Measurements from ENCODE around the gene IFI30. TPM values are rescaled to one million over a fixed set of nuclear protein-coding genes. Genes with fewer than 3 reads are reported as not detected.

IFI30 gene
- total RNA-seq, 1 experiment from 2014 or later = 20.2 TPM

DNA sequence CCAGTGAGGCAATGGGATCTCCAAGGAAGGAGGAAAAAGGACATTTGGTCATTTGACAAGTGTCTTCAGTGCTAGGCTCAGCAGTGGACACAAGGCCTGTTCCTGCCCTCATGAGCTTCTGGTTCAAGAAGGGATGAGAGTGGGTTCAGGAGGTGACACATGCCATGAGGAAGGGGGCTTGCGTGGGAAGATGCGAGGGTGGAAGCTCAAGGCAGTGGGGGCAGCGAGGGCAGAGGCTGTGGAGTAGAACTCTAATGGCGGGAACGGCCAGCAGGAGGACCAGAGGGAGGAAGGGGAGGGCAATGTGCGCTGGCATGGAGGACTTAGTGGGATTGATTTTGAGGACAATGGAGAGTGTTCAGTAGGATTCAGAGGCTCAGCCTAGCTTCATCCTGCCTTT, 17.3 kb upstream of the IFI30 start:
- Mint-ChIP-seq H3K4me1 (peaks cover 28% of the 10 kb centered on the region), H3K27me3 (ENCODE audit: low read depth) (no peaks in the 10 kb centered on the region), H3K9me3 (no peaks in the 10 kb centered on the region), H3K36me3 (peaks cover 5% of the 10 kb centered on the region; the same call in 1 of the 2 replicates), H3K4me3 (no peak overlapping the region), H3K27ac (peak overlapping the region; percentile 78; the same call in 1 of the 2 replicates)
- POLR2A ChIA-PET = no interaction called here
- CTCF ChIA-PET = interaction anchor here (2.0 to 2.8 kb wide), 2 partner anchors 43 to 95 kb away, joined by 8 to 16 read pairs; no protein-coding TSS in a partner anchor
- TF ChIP-seq ZNF263 (CRISPR knock-in tag; IDR thresholded peaks at IDR 0.05; ENCODE audit: low read depth) = peak; percentile 49; the same call in 1 of the 2 replicates
- TF ChIP-seq ELF4 (CRISPR knock-in tag; IDR thresholded peaks at IDR 0.05; ENCODE audit: low read depth) = no peak
- ATAC-seq (no peak), DNase-seq (ENCODE audit: low spot score) (no peak)

DNA sequence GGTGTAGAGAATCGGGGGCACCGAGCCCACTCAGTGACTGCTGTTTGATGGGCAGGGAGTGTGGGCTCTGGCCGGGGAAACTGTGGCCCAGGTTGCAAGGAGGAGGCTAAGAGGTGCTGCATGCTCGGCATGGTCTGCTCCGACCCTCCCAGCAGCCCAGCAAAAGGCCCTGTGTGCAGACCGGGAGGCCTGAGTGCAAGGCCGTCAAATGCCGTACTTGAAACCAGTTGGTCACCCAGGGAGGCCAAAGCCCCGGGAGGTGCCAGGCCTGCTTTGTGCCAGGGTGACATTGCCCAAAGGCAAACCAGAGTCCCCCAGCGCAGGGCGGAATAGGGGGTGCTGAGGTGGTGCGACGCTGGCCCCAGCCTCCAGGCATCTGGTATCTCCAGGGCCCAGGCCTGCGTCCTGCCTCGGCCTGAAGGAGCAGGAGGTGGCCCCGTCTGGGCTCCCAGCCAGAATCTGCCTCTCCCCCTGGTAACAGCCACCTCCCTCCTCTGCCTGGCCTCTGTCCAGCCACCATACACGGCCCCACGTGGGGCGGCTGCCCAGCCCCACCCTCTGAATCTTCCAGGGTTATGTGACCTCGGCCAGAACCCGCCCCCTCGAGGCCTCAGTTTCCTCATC, 16.7 kb upstream of the IFI30 start:
- H3K4me3 Mint-ChIP-seq = no peak overlapping the region
- TF ChIP-seq ESRRA (CRISPR knock-in tag; IDR thresholded peaks at IDR 0.05; ENCODE audit: borderline replicate concordance) (no peak), MYBL2 (CRISPR knock-in tag; IDR thresholded peaks at IDR 0.05) (no peak), ZNF396 (CRISPR knock-in tag; IDR thresholded peaks at IDR 0.05; ENCODE audit: borderline replicate concordance) (no peak), ZBTB21 (CRISPR knock-in tag; IDR thresholded peaks at IDR 0.05; ENCODE audit: borderline replicate concordance) (no peak), CREB1 (CRISPR knock-in tag; IDR thresholded peaks at IDR 0.05) (no peak), JUN (CRISPR knock-in tag; IDR thresholded peaks at IDR 0.05) (no peak), RORB (CRISPR knock-in tag; IDR thresholded peaks at IDR 0.05) (no peak), USF1 (CRISPR knock-in tag; IDR thresholded peaks at IDR 0.05) (no peak), TEAD4 (CRISPR knock-in tag; IDR thresholded peaks at IDR 0.05) (no peak), ZSCAN18 (CRISPR knock-in tag; IDR thresholded peaks at IDR 0.05) (no peak), PRDM15 (CRISPR knock-in tag; IDR thresholded peaks at IDR 0.05) (no peak), MXD4 (CRISPR knock-in tag; IDR thresholded peaks at IDR 0.05; ENCODE audit: borderline replicate concordance) (no peak)
- TF ChIP-seq, protein P1, sequence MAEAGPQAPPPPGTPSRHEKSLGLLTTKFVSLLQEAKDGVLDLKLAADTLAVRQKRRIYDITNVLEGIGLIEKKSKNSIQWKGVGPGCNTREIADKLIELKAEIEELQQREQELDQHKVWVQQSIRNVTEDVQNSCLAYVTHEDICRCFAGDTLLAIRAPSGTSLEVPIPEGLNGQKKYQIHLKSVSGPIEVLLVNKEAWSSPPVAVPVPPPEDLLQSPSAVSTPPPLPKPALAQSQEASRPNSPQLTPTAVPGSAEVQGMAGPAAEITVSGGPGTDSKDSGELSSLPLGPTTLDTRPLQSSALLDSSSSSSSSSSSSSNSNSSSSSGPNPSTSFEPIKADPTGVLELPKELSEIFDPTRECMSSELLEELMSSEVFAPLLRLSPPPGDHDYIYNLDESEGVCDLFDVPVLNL (CRISPR knock-in tag; IDR thresholded peaks at IDR 0.05; ENCODE audit: borderline replicate concordance, low read depth) = no peak
- TF ChIP-seq, protein P2, sequence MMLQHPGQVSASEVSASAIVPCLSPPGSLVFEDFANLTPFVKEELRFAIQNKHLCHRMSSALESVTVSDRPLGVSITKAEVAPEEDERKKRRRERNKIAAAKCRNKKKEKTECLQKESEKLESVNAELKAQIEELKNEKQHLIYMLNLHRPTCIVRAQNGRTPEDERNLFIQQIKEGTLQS (CRISPR knock-in tag; conservative IDR thresholded peaks at IDR 0.05) = no peak
- TF ChIP-seq, protein P3, sequence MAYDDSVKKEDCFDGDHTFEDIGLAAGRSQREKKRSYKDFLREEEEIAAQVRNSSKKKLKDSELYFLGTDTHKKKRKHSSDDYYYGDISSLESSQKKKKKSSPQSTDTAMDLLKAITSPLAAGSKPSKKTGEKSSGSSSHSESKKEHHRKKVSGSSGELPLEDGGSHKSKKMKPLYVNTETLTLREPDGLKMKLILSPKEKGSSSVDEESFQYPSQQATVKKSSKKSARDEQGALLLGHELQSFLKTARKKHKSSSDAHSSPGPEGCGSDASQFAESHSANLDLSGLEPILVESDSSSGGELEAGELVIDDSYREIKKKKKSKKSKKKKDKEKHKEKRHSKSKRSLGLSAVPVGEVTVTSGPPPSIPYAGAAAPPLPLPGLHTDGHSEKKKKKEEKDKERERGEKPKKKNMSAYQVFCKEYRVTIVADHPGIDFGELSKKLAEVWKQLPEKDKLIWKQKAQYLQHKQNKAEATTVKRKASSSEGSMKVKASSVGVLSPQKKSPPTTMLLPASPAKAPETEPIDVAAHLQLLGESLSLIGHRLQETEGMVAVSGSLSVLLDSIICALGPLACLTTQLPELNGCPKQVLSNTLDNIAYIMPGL (CRISPR knock-in tag; IDR thresholded peaks at IDR 0.05) = no peak
- no peaks in the 10 kb centered on the region for H3K27me3 Mint-ChIP-seq (ENCODE audit: low read depth)
- ATAC-seq = no peak
- DNase-seq (ENCODE audit: low spot score) = no peak
- H3K9me3 Mint-ChIP-seq = no peaks in the 10 kb centered on the region
- CTCF ChIA-PET = interaction anchor here (0.6 to 2.0 kb wide), 6 partner anchors 11 to 95 kb away, joined by 3 to 12 read pairs (median 6); no protein-coding TSS in a partner anchor
- POLR2A ChIA-PET = interaction anchor here (0.9 to 1.1 kb wide), 2 partner anchors 47 to 124 kb away, joined by 4 to 8 read pairs; partner anchors contain the start of gene JUND
- H3K27ac Mint-ChIP-seq = 0 out of 2 replicates have a peak overlapping the region, but pooled peaks have one; percentile 78
- H3K4me1 Mint-ChIP-seq = peaks cover 26% of the 10 kb centered on the region
- peaks cover 9% of the 10 kb centered on the region for H3K36me3 Mint-ChIP-seq

Data from WTC11 (cell line).